Mesenchymal stem cell (in vitro differentiated cells and primary cell): Measurements from ENCODE around the gene DNAL4.

ENCODE experiments used
- DNase-seq: peaks from one replicate; pipeline ENCODE4 v3.0.0-alpha.2; 2013
- H2AFZ ChIP-seq: one replicate; pipeline ENCODE4 v1.6.1; 2013; ENCODE audit warnings: low read depth, mild to moderate bottlenecking, control low read depth, inconsistent platforms, low read length, moderate library complexity
- H2AK5ac ChIP-seq: 2 replicates; pipeline ENCODE4 v1.6.1; 2013; ENCODE audit warnings: low read length, moderate library complexity, mild to moderate bottlenecking, inconsistent platforms; ENCODE audit not compliant: severe bottlenecking
- H2BK120ac ChIP-seq: one replicate; pipeline ENCODE4 v1.6.1; 2013; ENCODE audit warnings: low read depth, mild to moderate bottlenecking, inconsistent platforms, low read length, moderate library complexity
- H2BK12ac ChIP-seq, 2 experiments: one replicate each; pipeline ENCODE4 v1.6.1; 2013; ENCODE audit warnings: inconsistent platforms in 2 of 2, low read length in 2 of 2, mild to moderate bottlenecking in 2 of 2, moderate library complexity in 2 of 2, control low read depth in 1 of 2
- H2BK15ac ChIP-seq: one replicate; pipeline ENCODE4 v1.6.1; 2013; ENCODE audit warnings: mild to moderate bottlenecking, low read depth, inconsistent platforms; ENCODE audit not compliant: poor library complexity, severe bottlenecking
- H2BK5ac ChIP-seq: 2 replicates; pipeline ENCODE4 v1.6.1; 2013; ENCODE audit warnings: low read depth, mild to moderate bottlenecking, low read length, control low read depth, inconsistent platforms; ENCODE audit not compliant: poor library complexity, severe bottlenecking
- H3K14ac ChIP-seq, 2 experiments: one replicate each; pipeline ENCODE4 v1.6.1; 2013; ENCODE audit warnings: inconsistent platforms in 2 of 2, low read length in 2 of 2, control low read depth in 1 of 2, mild to moderate bottlenecking in 1 of 2, moderate library complexity in 1 of 2
- H3K18ac ChIP-seq, 2 experiments: one replicate each; pipeline ENCODE4 v1.6.1; 2013; ENCODE audit warnings: inconsistent platforms in 2 of 2, low read length in 2 of 2, control low read depth in 1 of 2, low read depth in 1 of 2, mild to moderate bottlenecking in 1 of 2
- H3K23ac ChIP-seq, 2 experiments: one replicate each; pipeline ENCODE4 v1.6.1; 2013; ENCODE audit warnings: inconsistent platforms in 2 of 2, low read length in 2 of 2, mild to moderate bottlenecking in 2 of 2, moderate library complexity in 2 of 2, control low read depth in 1 of 2
- H3K27ac ChIP-seq: 2 replicates; pipeline ENCODE4 v1.5.1; 2013; ENCODE audit warnings: mild to moderate bottlenecking, moderate library complexity, low read length, control low read depth, inconsistent platforms; ENCODE audit not compliant: poor library complexity, severe bottlenecking
- H3K27me3 ChIP-seq, 2 experiments: 2 replicates each; pipeline versions ENCODE4 v1.6.1 to v1.7.0; 2013; ENCODE audit warnings: low read length in 2 of 2, mild to moderate bottlenecking in 2 of 2, moderate library complexity in 2 of 2, control low read depth in 1 of 2, inconsistent platforms in 1 of 2; ENCODE audit not compliant: control insufficient read depth in 1 of 2, insufficient read depth in 1 of 2
- H3K36me3 ChIP-seq, 2 experiments: 2 replicates each; pipeline versions ENCODE4 v1.6.1 to v1.7.0; 2013; ENCODE audit warnings: low read length in 2 of 2, control low read depth in 1 of 2, inconsistent platforms in 1 of 2, low read depth in 1 of 2, mild to moderate bottlenecking in 1 of 2; ENCODE audit not compliant: insufficient read depth in 2 of 2, control insufficient read depth in 1 of 2
- H3K4ac ChIP-seq, 2 experiments: one replicate each; pipeline ENCODE4 v1.6.1; 2013; ENCODE audit warnings: inconsistent platforms in 2 of 2, low read length in 2 of 2, mild to moderate bottlenecking in 2 of 2, moderate library complexity in 2 of 2, control low read depth in 1 of 2, low read depth in 1 of 2
- H3K4me1 ChIP-seq: 2 replicates; pipeline ENCODE4 v1.6.1; 2013; ENCODE audit warnings: low read depth, low read length, control low read depth; ENCODE audit not compliant: control insufficient read depth, insufficient read depth
- H3K4me2 ChIP-seq: 2 replicates; pipeline ENCODE4 v1.6.1; 2013; ENCODE audit warnings: low read length, mild to moderate bottlenecking, inconsistent platforms; ENCODE audit not compliant: poor library complexity, severe bottlenecking
- H3K4me3 ChIP-seq, 2 experiments: 2 replicates each; pipeline versions ENCODE4 v1.5.1 to v1.7.0; 2013; ENCODE audit warnings: low read length in 2 of 2, mild to moderate bottlenecking in 2 of 2, control low read depth in 1 of 2, low read depth in 1 of 2; ENCODE audit not compliant: insufficient read depth in 1 of 2
- H3K79me1 ChIP-seq: replicated peaks from 2 replicates; pipeline ENCODE4 v1.6.1; 2013; ENCODE audit warnings: mild to moderate bottlenecking, control low read depth, low read length, inconsistent platforms; ENCODE audit not compliant: poor library complexity, severe bottlenecking
- H3K9ac ChIP-seq: 2 replicates; pipeline ENCODE4 v1.7.0; 2013; ENCODE audit warnings: mild to moderate bottlenecking, low read length, moderate library complexity
- H3K9me3 ChIP-seq: 2 replicates; pipeline ENCODE4 v1.7.0; 2013; ENCODE audit warnings: mild to moderate bottlenecking, low read length; ENCODE audit not compliant: control insufficient read depth
- H4K8ac ChIP-seq: one replicate; pipeline ENCODE4 v1.6.1; 2013; ENCODE audit warnings: inconsistent platforms, mild to moderate bottlenecking, low read length, moderate library complexity
- H4K91ac ChIP-seq: one replicate; pipeline ENCODE4 v1.6.1; 2013; ENCODE audit warnings: mild to moderate bottlenecking, low read length, inconsistent platforms
- WGBS: methylation state at CpG from one replicate; pipeline ENCODE4 v1.1.7; 2013; ENCODE audit warnings: mixed read lengths; 5-methylcytosine and 5-hydroxymethylcytosine counted together

DNAL4 gene

GRCh38 chr22:38750638-38751037, 43.3 kb downstream of the DNAL4 start:
- Histone ChIP-seq H2BK12ac (no peak overlapping the region), H3K27ac (no peak overlapping the region), H3K4me2 (no peak overlapping the region), H4K8ac (no peak overlapping the region), H2AK5ac (no peak overlapping the region), H3K14ac (no peak overlapping the region), H2BK15ac (no peak overlapping the region), H3K4ac (no peak overlapping the region), H3K4me3 (no peak overlapping the region), H3K18ac (no peak overlapping the region), H3K79me1 (peaks cover 22% of the 10 kb centered on the region), H3K27me3 (no peaks in the 10 kb centered on the region), H3K9ac (no peak overlapping the region), H3K9me3 (no peaks in the 10 kb centered on the region), H2AFZ (no peak overlapping the region), H3K4me1 (peaks cover 8% of the 10 kb centered on the region), H2BK120ac (no peak overlapping the region), H3K23ac (no peak overlapping the region), H2BK5ac (no peak overlapping the region), H4K91ac (no peak overlapping the region), H3K36me3 (peaks cover 63 to 65% of the 10 kb centered on the region in 2 experiments)
- WGBS: 96% methylated on average over 17 of the region's 17 CpGs
- no peak for DNase-seq

GRCh38 chr22:38750104-38750503, 43.8 kb downstream of the DNAL4 start:
- no peak overlapping the region for H3K4me3 ChIP-seq
- no peak overlapping the region for H2BK12ac ChIP-seq
- H2AK5ac ChIP-seq: no peak overlapping the region
- H4K91ac ChIP-seq: no peak overlapping the region
- H3K27ac ChIP-seq: no peak overlapping the region
- peaks cover 8% of the 10 kb centered on the region for H3K4me1 ChIP-seq
- no peak overlapping the region for H2AFZ ChIP-seq
- H2BK15ac ChIP-seq: no peak overlapping the region
- no peaks in the 10 kb centered on the region for H3K9me3 ChIP-seq
- no peak overlapping the region for H3K23ac ChIP-seq
- peaks cover 22% of the 10 kb centered on the region for H3K79me1 ChIP-seq
- H3K14ac ChIP-seq: no peak overlapping the region
- H3K18ac ChIP-seq: no peak overlapping the region
- WGBS: over 99% methylated on average over 12 of the region's 14 CpGs
- H3K27me3 ChIP-seq: no peaks in the 10 kb centered on the region
- DNase-seq: no peak
- no peak overlapping the region for H4K8ac ChIP-seq
- H3K4ac ChIP-seq: no peak overlapping the region
- H3K36me3 ChIP-seq: peaks cover 68 to 69% of the 10 kb centered on the region in 2 experiments
- no peak overlapping the region for H2BK120ac ChIP-seq
- no peak overlapping the region for H3K9ac ChIP-seq
- H2BK5ac ChIP-seq: no peak overlapping the region
- no peak overlapping the region for H3K4me2 ChIP-seq

GRCh38 chr22:38748487-38749136, 45.3 kb downstream of the DNAL4 start:
- Histone ChIP-seq H2BK120ac (no peak overlapping the region), H3K23ac (no peak overlapping the region), H2AFZ (no peak overlapping the region), H3K27ac (no peak overlapping the region), H3K27me3 (no peaks in the 10 kb centered on the region), H3K9ac (no peak overlapping the region), H2BK5ac (no peak overlapping the region), H3K79me1 (peaks cover 19% of the 10 kb centered on the region), H3K4me2 (no peak overlapping the region), H3K9me3 (no peaks in the 10 kb centered on the region), H3K14ac (no peak overlapping the region), H3K18ac (no peak overlapping the region), H4K8ac (no peak overlapping the region), H3K4ac (no peak overlapping the region), H2BK15ac (no peak overlapping the region), H3K4me3 (no peak overlapping the region), H2AK5ac (no peak overlapping the region), H2BK12ac (no peak overlapping the region), H3K4me1 (peaks cover 6% of the 10 kb centered on the region), H4K91ac (no peak overlapping the region), H3K36me3 (peaks cover 78 to 83% of the 10 kb centered on the region in 2 experiments)
- no peak for DNase-seq
- 93% methylated on average over 14 of the region's 14 CpGs for WGBS

GRCh38 chr22:38745676-38746460, 48.1 kb downstream of the DNAL4 start:
- Histone ChIP-seq H3K9ac (no peak overlapping the region), H3K23ac (no peak overlapping the region), H3K14ac (no peak overlapping the region), H2BK120ac (no peak overlapping the region), H4K8ac (no peak overlapping the region), H3K27me3 (no peaks in the 10 kb centered on the region), H3K79me1 (peaks cover 11% of the 10 kb centered on the region), H3K36me3 (peaks cover 81 to 92% of the 10 kb centered on the region in 2 experiments), H3K4ac (no peak overlapping the region), H2AFZ (no peak overlapping the region), H3K18ac (no peak overlapping the region), H3K27ac (no peak overlapping the region), H3K9me3 (no peaks in the 10 kb centered on the region), H3K4me1 (peaks cover 3% of the 10 kb centered on the region), H2AK5ac (no peak overlapping the region), H2BK15ac (no peak overlapping the region), H4K91ac (no peak overlapping the region), H2BK12ac (no peak overlapping the region), H3K4me2 (no peak overlapping the region), H2BK5ac (no peak overlapping the region), H3K4me3 (no peak overlapping the region)
- no peak for DNase-seq
- WGBS: 94% methylated on average over 13 of the region's 14 CpGs
